Gastrocnemius medialis (tissue), 4 donors: Measurements from ENCODE around the gene GPR139. TPM values are rescaled to one million over a fixed set of nuclear protein-coding genes. Genes with fewer than 3 reads are reported as not detected.

Source experiments
- ATAC-seq, 2 donors: fragments of 150-250 bp; one replicate each; pipeline ENCODE4 v1.9.1; 2016
- DNase-seq, 2 donors: peaks; one replicate each; pipeline ENCODE4 v3.0.0-alpha.2; 2019
- H3K27ac ChIP-seq, 4 donors: fragments of 200-600 bp; sonication (generic); 1 replicate in 1 of 4; 2 replicates in 3 of 4; pipeline ENCODE4 v1.5.1; 2016 to 2018; ENCODE audit warnings: mild to moderate bottlenecking in 2 of 4, moderate library complexity in 1 of 4
- H3K27me3 ChIP-seq, 3 donors: fragments of 200-600 bp; sonication (generic) in 2 of 3; 1 replicate in 1 of 3; 2 replicates in 2 of 3; pipeline versions ENCODE4 v1.5.1 to v1.6.0; 2016 to 2019; ENCODE audit warnings: mild to moderate bottlenecking in 1 of 3, moderate library complexity in 1 of 3
- H3K36me3 ChIP-seq, 2 donors: fragments of 200-600 bp; sonication (generic) in 1 of 2; one replicate each; pipeline ENCODE4 v1.5.1; 2017 to 2018
- H3K4me1 ChIP-seq, 2 donors: fragments of 200-600 bp; sonication (generic) in 1 of 2; one replicate each; pipeline ENCODE4 v1.5.1; 2016 to 2017; ENCODE audit warnings: mild to moderate bottlenecking in 2 of 2
- H3K4me3 ChIP-seq, 4 donors: fragments of 200-600 bp; sonication (generic) in 3 of 4; 1 replicate in 1 of 4; 2 replicates in 3 of 4; pipeline ENCODE4 v1.5.1; 2016 to 2019; ENCODE audit warnings: mild to moderate bottlenecking in 2 of 4
- H3K9me3 ChIP-seq, 3 donors: fragments of 200-600 bp; sonication (generic) in 2 of 3; 1 replicate in 1 of 3; 2 replicates in 2 of 3; pipeline ENCODE4 v1.5.1; 2016 to 2019
- POLR2A ChIP-seq, 2 donors: fragments of 450-650 bp; IDR thresholded peaks; one replicate each; pipeline ENCODE4 v1.6.1; 2017; ENCODE audit warnings: antibody characterized with exemption in 2 of 2, mild to moderate bottlenecking in 2 of 2, moderate library complexity in 2 of 2
- in situ Hi-C, 4 donors: fragments of 200-750 bp; cut with MboI; loops; one replicate each; pipeline versions ENCODE4 v1.15.0 to v1.8.0; 2017; ENCODE audit warnings: low sequenced_read_pairs in 4 of 4
- intact Hi-C: fragments of 100-400 bp; cut with DNase I; formaldehyde crosslinking; loops from one replicate; pipeline ENCODE4 v1.15.1; 2023; ENCODE audit warnings: low total_unique reads
- total RNA-seq, 4 donors: library from RNA; depleted of rRNA; stranded (reverse); fragments of >200 nt; gene quantifications; one replicate each; pipeline versions ENCODE4 v1.1.0 to v1.2.3, GENCODE V29; 2016
- TF ChIP-seq, protein P1 (sequence below), 5 experiments: fragments of 450-650 bp in 3 of 5; fragments of 200-600 bp in 2 of 5; sonication (generic) in 2 of 5; IDR thresholded peaks in 4 of 5; conservative IDR thresholded peaks in 1 of 5; 1 replicate in 4 of 5; 2 replicates in 1 of 5; pipeline ENCODE4 v1.5.1; 2016 to 2019; ENCODE audit warnings: antibody characterized with exemption in 5 of 5, mild to moderate bottlenecking in 3 of 5, moderate library complexity in 3 of 5

The GPR139 gene
- total RNA-seq, 4 donors from 2014 or later: not detected

DNA sequence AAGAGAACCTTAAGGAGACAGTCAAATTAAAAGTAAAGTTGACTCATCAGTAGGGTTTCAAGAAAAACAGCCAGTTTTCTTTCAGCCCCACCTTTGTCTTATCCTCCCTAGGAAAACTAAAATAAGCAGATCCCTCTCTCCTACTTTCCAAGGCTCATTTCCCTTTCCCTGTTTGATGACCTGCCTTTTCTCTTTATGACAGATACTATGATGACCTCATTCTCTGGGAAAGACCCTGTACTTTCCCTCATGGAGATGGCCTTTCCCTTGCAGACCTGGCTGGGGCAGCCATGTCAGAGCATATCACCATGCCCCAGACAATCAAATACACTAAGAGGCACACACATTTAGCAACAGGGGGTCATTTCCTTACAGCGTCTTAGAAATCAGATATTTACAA, 53.6 kb downstream of the GPR139 start:
- no peak for ATAC-seq
- Histone ChIP-seq H3K9me3 (no peaks in the 10 kb centered on the region), H3K27me3 (no peaks in the 10 kb centered on the region), H3K36me3 (no peaks in the 10 kb centered on the region), H3K27ac (no peak overlapping the region), H3K4me1 (no peaks in the 10 kb centered on the region), H3K4me3 (no peak overlapping the region)
- intact Hi-C loops: no loop called here
- no peak for TF ChIP-seq POLR2A (IDR thresholded peaks at IDR 0.05)
- TF ChIP-seq, protein P1, sequence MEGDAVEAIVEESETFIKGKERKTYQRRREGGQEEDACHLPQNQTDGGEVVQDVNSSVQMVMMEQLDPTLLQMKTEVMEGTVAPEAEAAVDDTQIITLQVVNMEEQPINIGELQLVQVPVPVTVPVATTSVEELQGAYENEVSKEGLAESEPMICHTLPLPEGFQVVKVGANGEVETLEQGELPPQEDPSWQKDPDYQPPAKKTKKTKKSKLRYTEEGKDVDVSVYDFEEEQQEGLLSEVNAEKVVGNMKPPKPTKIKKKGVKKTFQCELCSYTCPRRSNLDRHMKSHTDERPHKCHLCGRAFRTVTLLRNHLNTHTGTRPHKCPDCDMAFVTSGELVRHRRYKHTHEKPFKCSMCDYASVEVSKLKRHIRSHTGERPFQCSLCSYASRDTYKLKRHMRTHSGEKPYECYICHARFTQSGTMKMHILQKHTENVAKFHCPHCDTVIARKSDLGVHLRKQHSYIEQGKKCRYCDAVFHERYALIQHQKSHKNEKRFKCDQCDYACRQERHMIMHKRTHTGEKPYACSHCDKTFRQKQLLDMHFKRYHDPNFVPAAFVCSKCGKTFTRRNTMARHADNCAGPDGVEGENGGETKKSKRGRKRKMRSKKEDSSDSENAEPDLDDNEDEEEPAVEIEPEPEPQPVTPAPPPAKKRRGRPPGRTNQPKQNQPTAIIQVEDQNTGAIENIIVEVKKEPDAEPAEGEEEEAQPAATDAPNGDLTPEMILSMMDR (IDR thresholded peaks at IDR 0.05 in 4 of 5, conservative IDR thresholded peaks at IDR 0.05 in 1 of 5): no peak
- in situ Hi-C loops: no loop called here
- no peak for DNase-seq

DNA sequence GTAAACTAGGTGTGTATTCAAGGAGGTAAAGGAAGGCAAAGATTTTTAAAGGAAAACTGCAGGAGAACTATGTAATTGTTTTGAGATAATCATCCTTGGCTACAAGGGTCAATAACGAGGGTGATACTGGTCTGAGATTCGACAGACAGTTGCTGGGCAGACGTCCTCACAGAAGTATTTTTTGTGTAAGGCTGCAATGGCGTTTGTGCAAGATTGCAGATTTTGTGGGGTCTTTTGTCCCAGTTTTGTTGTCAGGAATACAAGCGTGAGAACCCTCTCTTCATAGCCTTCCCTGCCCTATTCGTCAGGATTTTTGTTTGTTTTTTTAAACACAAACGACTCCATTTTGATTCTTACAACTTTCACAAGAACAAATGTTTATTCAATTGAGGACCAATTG, 57.5 kb downstream of the GPR139 start:
- no peak for TF ChIP-seq POLR2A (IDR thresholded peaks at IDR 0.05)
- TF ChIP-seq, protein P1 (IDR thresholded peaks at IDR 0.05 in 4 of 5, conservative IDR thresholded peaks at IDR 0.05 in 1 of 5): no peak
- H3K4me1 ChIP-seq: no peaks in the 10 kb centered on the region
- in situ Hi-C loops: no loop called here
- no peak overlapping the region for H3K27ac ChIP-seq
- no peak overlapping the region for H3K4me3 ChIP-seq
- no peaks in the 10 kb centered on the region for H3K27me3 ChIP-seq
- ATAC-seq (no peak), DNase-seq (no peak)
- intact Hi-C loops: no loop called here
- no peaks in the 10 kb centered on the region for H3K36me3 ChIP-seq
- no peaks in the 10 kb centered on the region for H3K9me3 ChIP-seq

DNA sequence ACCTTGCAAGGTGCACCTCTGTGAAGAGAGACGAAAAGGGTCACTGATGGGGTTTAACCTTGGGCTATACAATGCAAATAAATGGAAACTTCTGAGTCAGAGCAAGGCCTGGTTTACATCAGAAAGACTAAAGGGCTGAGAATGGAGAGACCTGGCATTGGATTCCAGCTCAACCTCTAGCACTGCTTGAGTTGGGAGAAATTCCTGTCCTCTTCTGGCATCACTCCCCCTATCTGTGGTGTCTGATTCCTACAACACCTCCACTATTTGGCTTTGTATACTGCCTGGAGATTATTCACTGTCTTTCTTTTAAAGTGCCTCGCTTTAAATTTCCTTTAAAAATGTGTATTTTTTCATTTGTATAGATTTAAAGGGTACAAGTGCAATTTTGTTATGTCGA, 68.8 kb downstream of the GPR139 start:
- no peaks in the 10 kb centered on the region for H3K27me3 ChIP-seq
- no peak overlapping the region for H3K4me3 ChIP-seq
- in situ Hi-C loops: no loop called here
- no peaks in the 10 kb centered on the region for H3K36me3 ChIP-seq
- no peak overlapping the region for H3K27ac ChIP-seq
- TF ChIP-seq, protein P1 (IDR thresholded peaks at IDR 0.05 in 4 of 5, conservative IDR thresholded peaks at IDR 0.05 in 1 of 5): no peak
- TF ChIP-seq POLR2A (IDR thresholded peaks at IDR 0.05): no peak
- no peak for DNase-seq
- ATAC-seq: no peak
- intact Hi-C loops: no loop called here
- H3K4me1 ChIP-seq: no peaks in the 10 kb centered on the region
- H3K9me3 ChIP-seq: no peaks in the 10 kb centered on the region

DNA sequence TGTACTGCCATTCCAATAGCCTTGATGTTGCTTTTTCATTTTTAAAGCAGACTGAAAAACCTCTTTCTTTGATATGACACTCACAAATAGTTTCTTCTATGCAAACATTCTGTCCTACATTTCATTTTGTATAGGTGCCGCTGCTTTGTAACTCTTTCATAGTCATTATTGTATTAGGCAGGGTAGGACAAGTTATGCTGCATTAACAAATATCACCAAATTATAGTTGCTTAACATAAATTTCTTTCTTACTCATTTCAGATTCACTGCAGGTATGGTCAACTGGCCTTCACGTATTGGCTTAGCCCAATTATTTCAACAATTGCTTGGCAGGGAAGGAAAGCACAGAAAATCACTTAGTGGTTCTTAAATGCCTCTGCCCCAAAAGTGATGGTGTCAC, 70.8 kb downstream of the GPR139 start:
- intact Hi-C loops: no loop called here
- H3K36me3 ChIP-seq: no peaks in the 10 kb centered on the region
- no peaks in the 10 kb centered on the region for H3K4me1 ChIP-seq
- H3K4me3 ChIP-seq: no peak overlapping the region
- DNase-seq (no peak), ATAC-seq (no peak)
- TF ChIP-seq, protein P1 (IDR thresholded peaks at IDR 0.05 in 4 of 5, conservative IDR thresholded peaks at IDR 0.05 in 1 of 5): no peak
- H3K27me3 ChIP-seq: no peaks in the 10 kb centered on the region
- no peak overlapping the region for H3K27ac ChIP-seq
- in situ Hi-C loops: no loop called here
- H3K9me3 ChIP-seq: no peaks in the 10 kb centered on the region
